ENCODE measurements around the gene TCL1B. TPM values are rescaled to one million over a fixed set of nuclear protein-coding genes. Genes with fewer than 3 reads are reported as not detected.

Gene TCL1B
- total RNA-seq, 2 donors from 2014 or later: not detected

DNA sequence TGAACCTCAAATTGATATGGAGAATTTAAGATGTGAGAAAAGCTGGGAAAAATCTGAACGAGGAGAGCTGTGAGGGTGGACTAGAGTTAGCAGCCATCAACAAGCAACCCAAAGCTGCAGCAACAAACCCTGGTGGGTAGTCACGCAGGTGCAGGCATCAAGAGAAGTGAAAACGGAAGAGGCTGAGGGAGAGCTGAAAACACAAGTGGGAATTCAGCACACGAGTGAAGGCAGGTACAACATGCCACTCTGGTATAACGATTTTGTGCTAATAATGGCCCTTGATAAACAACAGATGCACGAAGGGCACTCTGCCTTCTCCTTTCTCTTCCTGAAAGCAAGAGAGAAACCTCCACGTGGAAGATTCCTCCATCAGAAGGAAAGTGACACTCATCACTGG is 11.5 kb downstream of the TCL1B start:
- H3K4me3 ChIP-seq: no peak overlapping the region
- H3K27me3 ChIP-seq: no peaks in the 10 kb centered on the region
- TF ChIP-seq, protein P1, sequence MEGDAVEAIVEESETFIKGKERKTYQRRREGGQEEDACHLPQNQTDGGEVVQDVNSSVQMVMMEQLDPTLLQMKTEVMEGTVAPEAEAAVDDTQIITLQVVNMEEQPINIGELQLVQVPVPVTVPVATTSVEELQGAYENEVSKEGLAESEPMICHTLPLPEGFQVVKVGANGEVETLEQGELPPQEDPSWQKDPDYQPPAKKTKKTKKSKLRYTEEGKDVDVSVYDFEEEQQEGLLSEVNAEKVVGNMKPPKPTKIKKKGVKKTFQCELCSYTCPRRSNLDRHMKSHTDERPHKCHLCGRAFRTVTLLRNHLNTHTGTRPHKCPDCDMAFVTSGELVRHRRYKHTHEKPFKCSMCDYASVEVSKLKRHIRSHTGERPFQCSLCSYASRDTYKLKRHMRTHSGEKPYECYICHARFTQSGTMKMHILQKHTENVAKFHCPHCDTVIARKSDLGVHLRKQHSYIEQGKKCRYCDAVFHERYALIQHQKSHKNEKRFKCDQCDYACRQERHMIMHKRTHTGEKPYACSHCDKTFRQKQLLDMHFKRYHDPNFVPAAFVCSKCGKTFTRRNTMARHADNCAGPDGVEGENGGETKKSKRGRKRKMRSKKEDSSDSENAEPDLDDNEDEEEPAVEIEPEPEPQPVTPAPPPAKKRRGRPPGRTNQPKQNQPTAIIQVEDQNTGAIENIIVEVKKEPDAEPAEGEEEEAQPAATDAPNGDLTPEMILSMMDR (IDR thresholded peaks at IDR 0.05): no peak

DNA sequence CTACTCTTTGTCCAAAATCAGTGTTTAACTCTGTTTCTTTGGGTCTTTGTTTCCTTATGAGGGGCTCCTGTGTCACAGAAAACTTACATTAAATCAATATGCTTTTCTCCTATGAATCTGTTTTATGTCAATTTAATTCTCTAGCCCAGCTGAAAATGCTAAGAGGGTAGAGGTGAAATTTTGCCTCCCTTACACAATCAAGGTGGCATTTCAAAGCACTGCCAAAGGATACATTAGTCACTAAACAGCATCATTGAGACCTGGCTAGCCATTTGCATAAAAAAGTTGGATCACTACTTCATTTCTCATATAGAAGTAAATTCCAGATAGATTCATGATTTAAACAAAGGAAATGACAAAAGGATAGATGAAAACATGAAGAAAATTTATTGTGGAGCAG is 12.1 kb downstream of the TCL1B start:
- H3K4me1 ChIP-seq: no peaks in the 10 kb centered on the region
- H3K4me3 ChIP-seq: no peak overlapping the region
- no peaks in the 10 kb centered on the region for H3K36me3 ChIP-seq
- H3K9ac ChIP-seq (ENCODE audit: low read depth in 2 of 2, low read length in 2 of 2): no peak overlapping the region
- no peak overlapping the region for H3K27ac ChIP-seq
- no peaks in the 10 kb centered on the region for H3K9me3 ChIP-seq
- no peak for DNase-seq
- intact Hi-C loops (cut with DNase I): no loop called here
- TF ChIP-seq, protein P1 (IDR thresholded peaks at IDR 0.05): no peak
- H3K27me3 ChIP-seq: no peaks in the 10 kb centered on the region

More for the DNA sequence above, 11.5 kb downstream of the TCL1B start:
- Histone ChIP-seq H3K27ac (no peak overlapping the region), H3K4me1 (no peaks in the 10 kb centered on the region), H3K36me3 (no peaks in the 10 kb centered on the region), H3K9ac (ENCODE audit: low read depth in 2 of 2, low read length in 2 of 2) (no peak overlapping the region), H3K9me3 (no peaks in the 10 kb centered on the region)
- intact Hi-C loops (cut with DNase I): no loop called here
- DNase-seq: no peak

DNA sequence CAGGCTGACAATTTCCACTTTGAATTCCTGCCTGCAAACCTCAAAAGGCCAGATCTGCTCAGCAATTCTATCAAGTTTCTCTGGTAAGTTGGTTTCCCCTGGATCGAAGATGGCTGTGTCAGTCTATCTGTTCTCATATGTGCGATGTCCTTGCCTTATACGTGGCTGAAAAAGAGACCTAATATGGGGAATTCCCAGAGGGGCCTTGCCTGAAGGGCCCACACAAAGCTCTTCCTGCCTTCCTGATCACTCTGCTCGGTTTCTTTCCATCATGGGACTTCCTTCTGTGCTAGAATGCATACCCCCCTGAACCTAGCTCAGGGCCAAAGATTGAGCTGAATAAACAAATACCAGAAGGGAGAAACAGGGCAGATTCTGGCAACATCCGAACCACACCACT is 13.2 kb downstream of the TCL1B start:
- Histone ChIP-seq H3K9me3 (no peaks in the 10 kb centered on the region), H3K9ac (ENCODE audit: low read depth in 2 of 2, low read length in 2 of 2) (no peak overlapping the region), H3K4me3 (no peak overlapping the region), H3K4me1 (no peaks in the 10 kb centered on the region), H3K36me3 (no peaks in the 10 kb centered on the region), H3K27ac (no peak overlapping the region), H3K27me3 (no peaks in the 10 kb centered on the region)
- intact Hi-C loops (cut with DNase I): no loop called here
- DNase-seq: no peak
- TF ChIP-seq, protein P1 (IDR thresholded peaks at IDR 0.05): no peak

DNA sequence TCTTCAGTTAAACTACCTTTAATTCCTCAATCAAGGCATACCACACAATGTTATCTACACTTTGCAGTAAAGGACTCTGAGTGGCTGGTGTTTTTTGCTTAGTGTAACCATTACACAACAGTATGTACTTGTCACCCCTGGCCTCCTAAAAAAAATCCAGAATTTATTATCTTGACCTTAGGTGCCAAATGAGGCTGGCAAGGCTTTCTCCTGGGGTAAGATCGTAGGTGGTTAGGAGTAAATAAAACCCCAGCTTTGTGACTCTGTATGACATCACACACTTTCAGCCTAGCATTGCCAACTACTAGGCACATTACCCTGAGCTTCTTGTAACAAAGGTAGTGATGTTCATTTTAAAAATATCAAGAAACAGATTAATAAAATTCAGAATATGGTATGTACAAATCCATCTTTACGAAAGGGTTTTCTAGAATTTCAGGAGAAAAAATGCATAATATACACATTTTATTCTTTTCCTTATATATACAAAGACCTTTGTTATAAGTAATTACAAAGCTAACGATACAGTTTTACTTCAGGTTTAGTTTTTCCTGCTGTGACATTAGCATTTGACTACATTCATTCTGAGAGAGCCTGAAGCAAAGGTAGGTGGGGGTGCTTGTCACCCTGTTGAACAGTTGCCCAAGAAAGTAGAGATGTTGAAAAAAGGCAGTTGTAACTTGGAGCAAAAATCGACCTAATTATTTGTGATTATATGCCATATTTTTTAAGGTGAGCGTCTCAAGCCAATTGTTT is 14.2 kb downstream of the TCL1B start:
- intact Hi-C loops (cut with DNase I): no loop called here
- no peak overlapping the region for H3K27ac ChIP-seq
- no peak overlapping the region for H3K9ac ChIP-seq (ENCODE audit: low read depth in 2 of 2, low read length in 2 of 2)
- no peaks in the 10 kb centered on the region for H3K4me1 ChIP-seq
- H3K27me3 ChIP-seq: no peaks in the 10 kb centered on the region
- TF ChIP-seq, protein P1 (IDR thresholded peaks at IDR 0.05): no peak
- no peak for DNase-seq
- H3K36me3 ChIP-seq: no peaks in the 10 kb centered on the region
- H3K9me3 ChIP-seq: no peaks in the 10 kb centered on the region
- H3K4me3 ChIP-seq: no peak overlapping the region

DNA sequence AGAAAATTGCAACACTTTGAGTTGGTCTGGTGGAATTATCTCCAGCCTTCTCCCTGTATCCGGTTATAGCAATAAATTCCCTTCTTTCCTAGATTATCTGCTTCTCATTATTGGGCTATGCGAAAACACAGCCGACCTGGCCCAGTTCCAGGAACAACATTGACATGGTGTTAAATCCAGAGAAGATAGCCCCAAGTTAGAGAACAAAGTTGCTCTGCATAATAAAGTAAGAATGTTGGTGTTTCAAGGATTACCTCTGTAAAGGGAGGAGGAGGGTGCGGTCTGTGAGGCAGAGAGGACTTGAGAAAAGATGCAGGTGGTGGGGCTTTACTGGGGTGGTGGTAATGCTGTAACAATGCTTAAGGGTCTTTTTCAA is 15.6 kb downstream of the TCL1B start:
- Histone ChIP-seq H3K4me3 (no peak overlapping the region), H3K27me3 (no peaks in the 10 kb centered on the region), H3K27ac (no peak overlapping the region), H3K9ac (ENCODE audit: low read depth in 2 of 2, low read length in 2 of 2) (no peak overlapping the region), H3K36me3 (no peaks in the 10 kb centered on the region), H3K9me3 (no peaks in the 10 kb centered on the region), H3K4me1 (no peaks in the 10 kb centered on the region)
- TF ChIP-seq, protein P1 (IDR thresholded peaks at IDR 0.05): no peak
- intact Hi-C loops (cut with DNase I): no loop called here
- DNase-seq: no peak
